ENCODE results near the gene GARIN5A. TPM values are rescaled to one million over a fixed set of nuclear protein-coding genes. Genes with fewer than 3 reads are reported as not detected.

GARIN5A gene
- 0.26 TPM in 1 of 2 replicates, not detected in the other for total RNA-seq

GRCh38 chr19:50476224-50476906 is at the start of gene GARIN5A, which contains the start of gene EMC10:
TSS of gene GARIN5A (minus strand) at chr19:50476848. CDS start at chr19:50476388, 460 bp downstream.
TSS of gene EMC10 (plus strand) at chr19:50476507. CDS start at chr19:50476545, 38 bp downstream.

GRCh38 chr19:50513746-50514345 is 37.2 kb upstream of the GARIN5A start, which contains the start of gene ASPDH:
TSS of gene ASPDH (minus strand) at chr19:50513913. CDS start at chr19:50513823, 90 bp downstream.

GRCh38 chr19:50511069-50511822 is 34.6 kb upstream of the GARIN5A start, which contains the start of gene JOSD2:
TSS of gene JOSD2 (minus strand) at chr19:50511191. CDS start at chr19:50510431, 760 bp downstream.

GRCh38 chr19:50432221-50433028 is 44.2 kb downstream of the GARIN5A start, which contains the start of gene MYBPC2:
TSS of gene MYBPC2 (plus strand) at chr19:50432892. CDS start at chr19:50432954, 62 bp downstream.

GRCh38 chr19:50418176-50419021 is 58.2 kb downstream of the GARIN5A start, which contains the start of gene SPIB:
TSS of gene SPIB (plus strand) at chr19:50418938. CDS start at chr19:50418963, 25 bp downstream.

Other genes starting within 250 kb of the GARIN5A start
- under 0.01 TPM in 2 replicates for gene KCNC3, start 147.5 kb downstream of the GARIN5A start, total RNA-seq
- gene NAPSA, start 111.2 kb downstream of the GARIN5A start, total RNA-seq = 0.06 and 0.13 TPM in 2 replicates
- 79.9 and 93.8 TPM in 2 replicates for gene NR1H2, start 100.4 kb downstream of the GARIN5A start, total RNA-seq
- gene POLD1, start 92.5 kb downstream of the GARIN5A start, total RNA-seq = 17.7 and 31.7 TPM in 2 replicates
- not detected in 2 replicates for gene SPIB, start 57.9 kb downstream of the GARIN5A start, total RNA-seq
- gene MYBPC2, start 44.0 kb downstream of the GARIN5A start, total RNA-seq = not detected in 2 replicates
- 45.0 and 55.3 TPM in 2 replicates for gene EMC10, start 341 bp downstream of the GARIN5A start, total RNA-seq
- 35.8 and 38.0 TPM in 2 replicates for gene JOSD2, start 34.3 kb upstream of the GARIN5A start, total RNA-seq
- not detected in 2 replicates for gene ASPDH, start 37.1 kb upstream of the GARIN5A start, total RNA-seq
- under 0.01 and 0.12 TPM in 2 replicates for gene LRRC4B, start 91.6 kb upstream of the GARIN5A start, total RNA-seq
- gene SYT3, start 163.0 kb upstream of the GARIN5A start, total RNA-seq = 0.12 and 0.13 TPM in 2 replicates
- 0.53 and 0.62 TPM in 2 replicates for gene C19orf81, start 172.6 kb upstream of the GARIN5A start, total RNA-seq
- gene SHANK1, start 243.0 kb upstream of the GARIN5A start, total RNA-seq = 2.1 and 5.7 TPM in 2 replicates
- 26.0 and 68.1 TPM in 2 replicates for gene CLEC11A, start 246.5 kb upstream of the GARIN5A start, total RNA-seq